IPS-20b (cell line): ENCODE measurements around the gene SLC25A13.
"Not testable (repeated sequence)": the region's sequence is repeated elsewhere in the genome, so short reads cannot be mapped to it uniquely, and the experiment has no call there.

Source experiments
- H3K27ac ChIP-seq: one replicate; pipeline ENCODE4 v1.5.1; 2013; ENCODE audit warnings: low read length
- H3K27me3 ChIP-seq: 2 replicates; pipeline ENCODE4 v1.6.1; 2013; ENCODE audit warnings: mild to moderate bottlenecking, low read length, inconsistent platforms; ENCODE audit not compliant: insufficient read depth
- H3K36me3 ChIP-seq: 2 replicates; pipeline ENCODE4 v1.6.1; 2013; ENCODE audit warnings: low read depth, mild to moderate bottlenecking, inconsistent platforms, low read length, moderate library complexity; ENCODE audit not compliant: insufficient read depth
- H3K4me1 ChIP-seq: 2 replicates; pipeline ENCODE4 v1.6.1; 2013; ENCODE audit warnings: mild to moderate bottlenecking, control low read depth, inconsistent platforms, low read length, moderate library complexity; ENCODE audit not compliant: insufficient read depth
- H3K4me3 ChIP-seq: 2 replicates; pipeline ENCODE4 v1.5.1; 2013; ENCODE audit warnings: mild to moderate bottlenecking, low read length, inconsistent platforms
- H3K9ac ChIP-seq: 2 replicates; pipeline ENCODE4 v1.6.1; 2013; ENCODE audit warnings: low read depth, mild to moderate bottlenecking, inconsistent platforms, low read length, moderate library complexity
- H3K9me3 ChIP-seq: 2 replicates; pipeline ENCODE4 v1.6.1; 2013; ENCODE audit warnings: mild to moderate bottlenecking, low read depth, low read length, inconsistent platforms; ENCODE audit not compliant: insufficient read depth

Gene SLC25A13

DNA sequence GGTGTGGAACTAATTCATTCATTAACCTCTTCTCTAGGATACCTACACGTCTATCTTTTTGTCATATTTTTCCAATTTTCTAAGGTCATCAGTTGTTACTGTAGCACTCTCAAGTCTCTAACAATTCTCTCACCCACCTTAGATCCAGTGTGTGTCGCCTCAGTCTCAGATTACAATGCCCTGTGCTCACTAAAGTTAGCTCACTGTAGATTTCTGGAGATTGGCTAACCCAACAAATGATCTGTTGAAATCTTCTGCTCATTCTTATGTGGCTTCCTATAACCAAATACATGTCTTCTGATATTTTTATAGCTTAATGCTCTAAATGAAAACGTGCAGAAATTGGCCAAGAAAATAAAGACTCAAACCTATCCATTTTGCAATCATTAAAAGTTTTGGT is 142.6 kb downstream of the SLC25A13 start:
- H3K4me3 ChIP-seq = no peak overlapping the region
- no peak overlapping the region for H3K27ac ChIP-seq
- peaks cover 52% of the 10 kb centered on the region for H3K4me1 ChIP-seq
- no peaks in the 10 kb centered on the region for H3K27me3 ChIP-seq
- no peaks in the 10 kb centered on the region for H3K9me3 ChIP-seq
- H3K36me3 ChIP-seq = peaks cover 31% of the 10 kb centered on the region
- no peak overlapping the region for H3K9ac ChIP-seq

DNA sequence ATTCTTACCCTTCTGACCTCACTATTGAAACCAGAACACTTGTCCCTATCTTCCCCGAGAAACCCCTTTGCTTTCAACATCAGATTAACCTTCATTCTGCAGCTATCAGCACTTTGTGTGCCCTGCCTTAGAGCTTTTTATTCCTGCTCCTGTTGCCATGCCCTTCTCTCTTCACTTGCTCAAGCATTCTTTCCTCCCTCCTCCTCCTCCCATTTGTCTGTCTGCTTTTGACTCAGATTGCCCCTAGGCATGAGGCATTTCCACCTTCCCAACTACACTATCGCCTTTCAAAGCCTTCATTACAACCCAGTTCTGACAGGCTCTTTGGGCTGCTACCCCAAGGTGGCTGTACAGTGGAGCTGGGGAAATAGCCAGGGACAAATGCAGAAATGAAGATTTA is 143.3 kb downstream of the SLC25A13 start:
- Histone ChIP-seq H3K4me3 (no peak overlapping the region), H3K9ac (no peak overlapping the region), H3K9me3 (no peaks in the 10 kb centered on the region), H3K27ac (no peak overlapping the region), H3K27me3 (no peaks in the 10 kb centered on the region), H3K4me1 (peaks cover 51% of the 10 kb centered on the region), H3K36me3 (peaks cover 23% of the 10 kb centered on the region)

DNA sequence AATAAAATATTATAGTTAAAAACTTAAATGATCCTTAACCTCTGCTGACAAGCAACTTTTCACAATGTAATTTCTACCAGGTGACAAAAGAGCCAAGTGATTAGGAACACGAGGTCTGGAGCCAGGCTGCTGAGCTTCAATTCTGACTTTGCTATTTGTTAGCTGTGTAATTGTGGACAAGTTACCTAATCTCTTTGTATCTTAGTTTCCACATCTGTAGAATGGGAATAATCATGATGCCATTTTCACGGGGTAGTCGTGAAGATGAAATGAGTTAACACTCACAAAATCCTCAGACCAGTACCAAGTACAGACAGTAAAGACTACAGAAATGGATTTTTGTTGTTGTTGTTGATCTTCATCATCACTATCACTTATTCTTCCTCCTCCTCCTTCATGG is 144.5 kb downstream of the SLC25A13 start:
- H3K9me3 ChIP-seq = no peaks in the 10 kb centered on the region
- H3K27ac ChIP-seq = no peak overlapping the region
- peaks cover 19% of the 10 kb centered on the region for H3K36me3 ChIP-seq
- no peak overlapping the region for H3K4me3 ChIP-seq
- H3K4me1 ChIP-seq = peaks cover 39% of the 10 kb centered on the region
- no peak overlapping the region for H3K9ac ChIP-seq
- no peaks in the 10 kb centered on the region for H3K27me3 ChIP-seq

DNA sequence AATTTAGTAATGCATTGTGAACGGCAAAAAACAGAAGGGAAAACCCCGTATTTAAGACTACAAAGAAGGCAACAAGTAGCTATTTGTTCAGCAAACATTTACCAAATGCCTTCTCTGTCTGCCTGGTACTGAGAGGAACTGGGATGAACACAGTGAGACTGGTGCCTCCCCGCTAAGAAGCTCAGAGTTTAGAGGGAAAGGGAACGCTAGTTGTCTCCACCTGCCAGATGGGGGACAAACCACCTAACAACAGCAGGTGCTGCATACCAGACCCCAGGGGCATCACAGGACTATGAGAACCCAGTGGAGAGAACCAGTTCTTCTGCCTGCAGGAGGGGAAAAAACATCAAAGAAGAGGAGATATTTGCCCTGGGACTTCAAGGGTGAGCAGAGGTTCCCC is 147.1 kb downstream of the SLC25A13 start:
- H3K27me3 ChIP-seq = no peaks in the 10 kb centered on the region
- peaks cover 28% of the 10 kb centered on the region for H3K36me3 ChIP-seq
- peaks cover 21% of the 10 kb centered on the region for H3K4me1 ChIP-seq
- no peak overlapping the region for H3K4me3 ChIP-seq
- H3K9ac ChIP-seq = no peak overlapping the region
- no peak overlapping the region for H3K27ac ChIP-seq
- no peaks in the 10 kb centered on the region for H3K9me3 ChIP-seq

DNA sequence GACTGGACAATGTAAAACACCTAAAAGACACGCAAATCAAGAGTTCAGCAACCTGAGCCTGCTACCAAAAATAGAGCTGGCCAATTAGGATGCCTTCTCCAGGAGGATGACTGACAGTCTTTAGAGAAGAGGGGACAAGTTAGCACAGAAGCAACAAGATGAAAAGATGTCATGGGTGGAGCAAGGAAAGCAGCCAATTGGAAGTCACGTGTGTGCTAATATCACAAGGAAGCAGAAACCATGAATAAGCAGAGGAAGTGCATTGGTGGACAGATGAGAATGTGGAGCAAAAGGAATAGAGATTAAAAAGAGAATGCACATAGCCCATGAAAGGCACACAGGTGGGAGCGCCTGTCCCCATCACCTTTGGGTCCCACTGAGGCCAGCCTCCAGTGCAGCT is 148.1 kb downstream of the SLC25A13 start:
- Histone ChIP-seq H3K36me3 (peaks cover 34% of the 10 kb centered on the region), H3K4me3 (no peak overlapping the region), H3K9ac (no peak overlapping the region), H3K9me3 (no peaks in the 10 kb centered on the region), H3K4me1 (peaks cover 12% of the 10 kb centered on the region), H3K27ac (no peak overlapping the region), H3K27me3 (no peaks in the 10 kb centered on the region)

DNA sequence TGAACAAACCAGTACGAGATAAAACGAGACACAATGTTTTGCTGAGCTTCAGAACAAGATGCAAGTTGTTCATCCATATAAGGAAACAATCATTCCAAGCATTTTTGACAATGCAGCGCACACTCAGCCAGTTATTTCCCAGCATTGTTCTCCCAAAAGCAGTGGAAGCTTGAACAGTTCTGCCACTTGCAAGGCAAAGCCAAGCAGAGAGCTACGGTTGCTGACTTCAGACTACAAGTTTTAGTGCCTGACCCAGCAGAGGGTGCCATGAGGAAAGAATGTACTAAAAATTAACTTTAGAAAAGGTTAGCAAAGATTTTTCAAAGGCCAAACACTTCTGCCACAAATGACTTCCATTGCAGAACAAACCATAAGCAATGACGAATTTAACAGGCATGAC is 152.5 kb downstream of the SLC25A13 start:
- Histone ChIP-seq H3K27me3 (no peaks in the 10 kb centered on the region), H3K9ac (no peak overlapping the region), H3K36me3 (peaks cover 30% of the 10 kb centered on the region), H3K27ac (no peak overlapping the region), H3K4me3 (no peak overlapping the region), H3K9me3 (no peaks in the 10 kb centered on the region), H3K4me1 (peaks cover 1% of the 10 kb centered on the region; the same call in 1 of the 2 replicates)

DNA sequence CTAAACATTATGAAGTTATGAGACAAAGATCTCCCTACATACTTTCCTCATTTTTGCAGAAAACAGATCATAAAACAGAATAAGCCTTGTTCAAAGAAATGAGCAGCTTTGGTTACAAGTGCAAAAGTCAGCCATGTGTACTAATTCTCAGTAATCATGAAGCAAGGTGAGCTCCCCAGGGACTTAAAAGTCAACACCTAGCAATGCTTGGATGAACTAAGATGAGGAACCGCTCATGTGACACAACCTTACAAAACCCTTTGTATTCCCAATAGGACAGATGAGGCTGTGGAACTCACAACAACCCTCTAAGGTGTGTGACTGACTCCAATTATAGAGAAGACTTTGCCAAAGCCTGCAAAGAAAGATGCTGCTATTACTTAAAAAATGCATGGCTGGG is 154.5 kb downstream of the SLC25A13 start:
- Histone ChIP-seq H3K9me3 (no peaks in the 10 kb centered on the region), H3K27ac (no peak overlapping the region), H3K27me3 (no peaks in the 10 kb centered on the region), H3K4me3 (no peak overlapping the region), H3K9ac (no peak overlapping the region), H3K4me1 (no peaks in the 10 kb centered on the region; the same call in 1 of the 2 replicates), H3K36me3 (peaks cover 42% of the 10 kb centered on the region)

DNA sequence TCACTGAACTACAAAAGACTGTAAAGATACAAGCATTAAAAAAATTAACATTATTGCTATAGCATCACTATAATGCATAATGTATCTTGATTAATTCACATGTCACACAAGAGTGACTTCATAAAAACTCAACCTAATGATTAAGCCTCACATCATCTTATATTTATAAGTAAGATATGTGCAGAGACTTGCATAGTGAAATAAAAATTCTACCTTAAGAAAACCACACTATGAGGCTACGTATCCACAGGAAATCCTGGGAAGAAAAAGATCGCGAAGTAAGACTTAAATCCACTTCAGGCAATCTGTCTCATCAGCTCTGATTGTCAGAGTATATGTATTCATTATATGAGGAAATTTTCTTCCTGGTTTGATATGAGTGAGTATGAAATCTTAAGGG is 160.0 kb downstream of the SLC25A13 start:
- no peak overlapping the region for H3K4me3 ChIP-seq
- H3K36me3 ChIP-seq = peaks cover 32% of the 10 kb centered on the region
- H3K4me1 ChIP-seq = no peaks in the 10 kb centered on the region; the same call in 1 of the 2 replicates
- H3K27ac ChIP-seq = no peak overlapping the region
- H3K9me3 ChIP-seq = no peaks in the 10 kb centered on the region
- H3K27me3 ChIP-seq = no peaks in the 10 kb centered on the region
- no peak overlapping the region for H3K9ac ChIP-seq

DNA sequence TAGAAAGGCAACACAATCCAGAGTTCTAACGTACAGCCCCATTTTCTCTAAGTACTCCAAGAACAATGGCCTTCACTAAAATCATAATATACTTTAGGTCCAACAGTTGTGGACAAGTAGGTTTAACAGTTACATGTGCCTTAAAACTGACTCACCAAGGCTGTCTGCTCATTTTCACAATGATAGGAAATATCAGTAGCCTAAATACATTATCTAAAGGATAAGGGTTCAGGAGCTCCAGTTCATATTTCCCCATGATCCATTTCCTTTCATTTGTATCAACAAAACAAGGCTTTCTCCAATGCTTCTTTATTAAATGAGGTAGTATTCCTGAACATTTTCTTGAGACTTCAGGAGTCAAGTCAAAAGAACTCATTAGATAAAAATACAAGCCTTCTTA is 164.0 kb downstream of the SLC25A13 start:
- Histone ChIP-seq H3K4me1 (no peaks in the 10 kb centered on the region; the same call in 1 of the 2 replicates), H3K27ac (no peak overlapping the region), H3K9me3 (no peaks in the 10 kb centered on the region), H3K9ac (no peak overlapping the region), H3K4me3 (no peak overlapping the region), H3K27me3 (no peaks in the 10 kb centered on the region), H3K36me3 (peaks cover 18% of the 10 kb centered on the region)

DNA sequence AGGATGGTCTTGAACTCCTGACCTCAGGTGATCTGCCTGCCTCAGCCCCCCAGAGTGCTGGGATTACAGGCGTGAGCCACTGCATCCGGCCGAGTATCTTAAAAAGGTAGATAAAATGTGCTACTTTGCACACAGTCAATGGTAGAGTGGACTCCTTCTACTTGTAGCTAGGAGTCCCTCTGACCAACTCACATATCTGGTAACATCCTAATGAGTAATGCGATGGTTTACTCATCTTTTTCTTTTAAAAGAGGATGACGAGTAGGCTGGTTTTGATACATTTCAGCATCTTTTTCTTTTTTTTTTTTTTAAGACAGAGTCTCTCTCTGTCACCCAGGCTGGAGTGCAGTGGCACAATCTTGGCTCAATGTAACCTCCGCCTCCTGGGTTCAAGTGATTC is 167.4 kb downstream of the SLC25A13 start:
- H3K9me3 ChIP-seq, H3K27ac ChIP-seq, H3K27me3 ChIP-seq, H3K36me3 ChIP-seq, H3K9ac ChIP-seq, H3K4me3 ChIP-seq, H3K4me1 ChIP-seq: not testable (repeated sequence)

DNA sequence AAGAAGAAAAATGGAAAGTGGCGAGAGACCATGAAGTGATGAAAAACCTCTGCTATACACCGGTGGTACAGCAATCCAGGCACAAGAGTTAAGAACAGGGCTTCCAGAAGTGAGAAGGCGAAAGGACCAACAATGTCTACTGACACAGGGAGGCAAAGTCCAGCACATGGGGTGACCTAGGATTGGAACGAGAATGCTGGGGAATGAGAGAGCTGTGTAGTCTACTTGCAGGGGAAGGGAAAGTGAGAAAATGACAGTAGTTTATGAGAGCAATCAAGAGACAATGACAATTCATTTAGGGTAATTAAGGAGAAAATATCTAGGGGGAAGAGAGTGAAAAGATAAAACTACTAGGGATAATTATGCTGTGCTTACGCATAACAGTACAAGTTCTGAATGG is 169.2 kb downstream of the SLC25A13 start:
- Histone ChIP-seq H3K4me3 (no peak overlapping the region), H3K9me3 (no peaks in the 10 kb centered on the region), H3K27me3 (peaks cover 9% of the 10 kb centered on the region; the same call in 1 of the 2 replicates), H3K36me3 (peaks cover 6% of the 10 kb centered on the region; the same call in 1 of the 2 replicates), H3K27ac (no peak overlapping the region), H3K9ac (no peak overlapping the region), H3K4me1 (no peaks in the 10 kb centered on the region)

DNA sequence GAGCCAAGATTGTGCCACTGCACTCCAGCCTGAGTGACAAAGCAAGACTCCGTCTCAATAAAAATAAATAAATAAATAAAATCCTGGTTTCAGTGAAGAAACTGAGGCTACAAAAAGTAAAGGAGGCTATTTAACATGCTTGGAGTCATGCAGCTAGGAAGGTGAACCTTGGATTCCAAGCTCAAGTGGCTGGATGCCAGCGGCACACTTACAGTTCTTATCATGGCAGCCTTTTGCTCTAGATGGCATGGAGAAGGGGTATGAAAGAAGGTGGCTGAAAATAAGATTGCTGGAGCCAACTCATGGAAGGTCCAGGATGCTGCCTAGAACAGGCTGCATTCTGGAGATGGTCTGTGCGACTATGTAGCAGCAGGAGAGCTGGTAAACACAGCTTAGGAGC is 170.0 kb downstream of the SLC25A13 start:
- no peak overlapping the region for H3K27ac ChIP-seq
- H3K9ac ChIP-seq = no peak overlapping the region
- H3K4me3 ChIP-seq = no peak overlapping the region
- peaks cover 17% of the 10 kb centered on the region; the same call in 1 of the 2 replicates for H3K27me3 ChIP-seq
- no peaks in the 10 kb centered on the region for H3K4me1 ChIP-seq
- H3K9me3 ChIP-seq = no peaks in the 10 kb centered on the region
- H3K36me3 ChIP-seq = peaks cover 2% of the 10 kb centered on the region; the same call in 1 of the 2 replicates

DNA sequence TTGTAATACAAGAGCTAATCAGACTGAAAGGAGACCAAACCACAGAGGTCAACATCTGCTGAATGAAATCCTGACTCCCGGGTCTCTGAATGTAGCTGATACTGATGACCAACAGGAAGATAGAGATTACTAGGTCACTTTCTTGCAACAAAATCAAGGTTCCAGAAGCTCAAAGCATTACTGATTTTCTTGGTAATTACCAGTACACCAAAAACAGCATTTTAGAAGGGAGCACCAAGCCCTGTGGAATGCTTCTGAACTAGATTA is 177.7 kb downstream of the SLC25A13 start:
- no peaks in the 10 kb centered on the region for H3K9me3 ChIP-seq
- H3K9ac ChIP-seq = no peak overlapping the region
- H3K4me3 ChIP-seq = peak overlapping the region; percentile 20
- H3K36me3 ChIP-seq = 0 out of 2 replicates have a peak, but pooled peaks cover 10% of the 10 kb centered on the region
- peaks cover 18% of the 10 kb centered on the region for H3K4me1 ChIP-seq
- peaks cover 76% of the 10 kb centered on the region for H3K27me3 ChIP-seq
- no peak overlapping the region for H3K27ac ChIP-seq
